Measurements from ENCODE around the gene NFIB.

DNA sequence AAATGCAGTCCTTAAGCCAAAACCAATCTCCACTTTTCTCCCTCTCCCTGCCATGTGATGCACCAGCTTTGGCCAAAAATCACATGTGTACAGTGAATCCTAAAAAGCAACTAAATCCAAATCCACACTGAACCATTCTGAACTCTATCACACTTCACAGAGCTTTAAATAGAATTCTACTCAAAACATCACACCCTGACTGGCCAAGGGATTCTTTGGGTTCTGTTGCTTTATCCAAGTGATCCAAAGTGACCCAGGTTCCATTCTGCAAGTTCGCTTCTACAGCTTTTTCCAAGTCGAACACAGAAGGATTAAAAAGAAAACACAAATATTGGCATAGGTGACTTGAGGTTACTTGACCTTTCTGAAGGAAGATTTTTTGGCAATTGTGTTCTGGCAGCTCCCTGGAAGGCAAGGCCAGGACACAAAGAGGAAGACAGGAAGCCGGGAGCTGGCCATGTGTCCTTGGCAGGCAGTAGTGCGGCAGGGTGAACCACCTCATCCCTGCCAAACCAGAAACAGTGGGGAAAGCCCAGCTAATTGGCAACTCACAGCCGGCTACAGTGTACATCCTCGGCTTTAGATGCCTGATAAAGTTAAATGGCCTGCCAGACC is 115.0 kb downstream of the NFIB start:
- TF ChIP-seq, protein P1, sequence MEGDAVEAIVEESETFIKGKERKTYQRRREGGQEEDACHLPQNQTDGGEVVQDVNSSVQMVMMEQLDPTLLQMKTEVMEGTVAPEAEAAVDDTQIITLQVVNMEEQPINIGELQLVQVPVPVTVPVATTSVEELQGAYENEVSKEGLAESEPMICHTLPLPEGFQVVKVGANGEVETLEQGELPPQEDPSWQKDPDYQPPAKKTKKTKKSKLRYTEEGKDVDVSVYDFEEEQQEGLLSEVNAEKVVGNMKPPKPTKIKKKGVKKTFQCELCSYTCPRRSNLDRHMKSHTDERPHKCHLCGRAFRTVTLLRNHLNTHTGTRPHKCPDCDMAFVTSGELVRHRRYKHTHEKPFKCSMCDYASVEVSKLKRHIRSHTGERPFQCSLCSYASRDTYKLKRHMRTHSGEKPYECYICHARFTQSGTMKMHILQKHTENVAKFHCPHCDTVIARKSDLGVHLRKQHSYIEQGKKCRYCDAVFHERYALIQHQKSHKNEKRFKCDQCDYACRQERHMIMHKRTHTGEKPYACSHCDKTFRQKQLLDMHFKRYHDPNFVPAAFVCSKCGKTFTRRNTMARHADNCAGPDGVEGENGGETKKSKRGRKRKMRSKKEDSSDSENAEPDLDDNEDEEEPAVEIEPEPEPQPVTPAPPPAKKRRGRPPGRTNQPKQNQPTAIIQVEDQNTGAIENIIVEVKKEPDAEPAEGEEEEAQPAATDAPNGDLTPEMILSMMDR (IDR thresholded peaks at IDR 0.05; ENCODE audit: insufficient read depth, low read depth, low read length), result no peak
- TF ChIP-seq EZH2 (IDR thresholded peaks at IDR 0.05; ENCODE audit: insufficient read depth, low read length), result no peak
